Upper lobe of left lung (tissue), 4 donors: ENCODE data around the gene ELP4.

Experiments
- POLR2A ChIP-seq, 4 donors: fragments of 450-650 bp; IDR thresholded peaks; one replicate each; pipeline ENCODE4 v1.5.1; 2016 to 2017; ENCODE audit warnings: antibody characterized with exemption in 4 of 4, mild to moderate bottlenecking in 2 of 4
- TF ChIP-seq, protein P1 (sequence below), 6 experiments: fragments of 450-650 bp in 4 of 6; fragments of 200-600 bp in 2 of 6; sonication (generic) in 2 of 6; IDR thresholded peaks; one replicate each; pipeline ENCODE4 v1.5.1; 2016 to 2019; ENCODE audit warnings: antibody characterized with exemption in 6 of 6

DNA sequence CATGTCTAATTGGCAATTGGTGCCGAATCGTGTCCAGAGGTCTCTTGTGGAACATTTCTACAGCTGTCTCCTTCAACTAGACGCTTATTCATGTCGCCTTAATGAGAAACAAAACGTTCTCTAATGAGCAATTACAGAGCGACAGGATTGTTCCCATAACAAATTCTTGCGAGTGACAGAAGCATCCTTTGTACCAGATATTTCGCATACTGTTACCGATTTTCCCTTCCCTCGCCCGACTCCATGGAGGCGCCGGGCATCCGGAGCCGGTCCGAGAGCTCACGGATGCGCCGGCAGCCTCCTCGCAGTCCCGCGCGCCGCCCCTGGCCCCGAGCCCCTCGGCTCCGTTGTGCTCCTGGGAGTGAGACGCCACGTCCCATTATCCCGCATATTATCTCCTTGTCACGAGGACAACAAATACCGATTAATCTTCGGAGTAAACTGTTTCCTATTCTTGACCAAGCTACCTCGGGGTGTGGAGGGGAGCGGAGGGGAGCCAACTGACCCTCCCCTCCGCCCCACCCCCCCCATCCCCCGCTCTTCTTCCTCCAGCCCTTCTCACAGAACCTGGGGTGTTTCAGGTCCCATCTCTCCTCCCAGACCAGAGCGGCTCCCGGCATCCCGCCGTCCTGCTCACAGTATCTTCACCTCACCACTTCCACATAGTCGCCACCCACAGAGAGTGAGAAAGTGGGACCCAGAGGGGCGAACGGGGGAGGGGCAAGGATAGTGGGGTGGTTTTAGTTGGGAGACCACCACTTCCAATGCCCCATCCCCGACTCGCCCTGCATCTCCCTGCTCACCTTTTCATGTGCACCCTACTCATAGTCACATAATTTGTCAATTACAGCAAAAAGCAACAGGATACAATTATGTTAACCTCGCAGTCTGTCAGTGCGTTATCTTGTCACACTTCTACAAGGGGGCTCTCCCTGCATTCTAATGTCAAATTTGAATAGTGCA is 290.1 kb downstream of the ELP4 start:
- TF ChIP-seq, protein P1, sequence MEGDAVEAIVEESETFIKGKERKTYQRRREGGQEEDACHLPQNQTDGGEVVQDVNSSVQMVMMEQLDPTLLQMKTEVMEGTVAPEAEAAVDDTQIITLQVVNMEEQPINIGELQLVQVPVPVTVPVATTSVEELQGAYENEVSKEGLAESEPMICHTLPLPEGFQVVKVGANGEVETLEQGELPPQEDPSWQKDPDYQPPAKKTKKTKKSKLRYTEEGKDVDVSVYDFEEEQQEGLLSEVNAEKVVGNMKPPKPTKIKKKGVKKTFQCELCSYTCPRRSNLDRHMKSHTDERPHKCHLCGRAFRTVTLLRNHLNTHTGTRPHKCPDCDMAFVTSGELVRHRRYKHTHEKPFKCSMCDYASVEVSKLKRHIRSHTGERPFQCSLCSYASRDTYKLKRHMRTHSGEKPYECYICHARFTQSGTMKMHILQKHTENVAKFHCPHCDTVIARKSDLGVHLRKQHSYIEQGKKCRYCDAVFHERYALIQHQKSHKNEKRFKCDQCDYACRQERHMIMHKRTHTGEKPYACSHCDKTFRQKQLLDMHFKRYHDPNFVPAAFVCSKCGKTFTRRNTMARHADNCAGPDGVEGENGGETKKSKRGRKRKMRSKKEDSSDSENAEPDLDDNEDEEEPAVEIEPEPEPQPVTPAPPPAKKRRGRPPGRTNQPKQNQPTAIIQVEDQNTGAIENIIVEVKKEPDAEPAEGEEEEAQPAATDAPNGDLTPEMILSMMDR (IDR thresholded peaks at IDR 0.05): no peak
- no peak for TF ChIP-seq POLR2A (IDR thresholded peaks at IDR 0.05)
